Measurements from ENCODE around the gene LHX1. TPM values are rescaled to one million over a fixed set of nuclear protein-coding genes. Genes with fewer than 3 reads are reported as not detected.
A peak's percentile ranks its signal among the peaks of the same experiment; 100 is the strongest.

Gene LHX1
- total RNA-seq, 4 donors from 2014 or later: not detected

DNA sequence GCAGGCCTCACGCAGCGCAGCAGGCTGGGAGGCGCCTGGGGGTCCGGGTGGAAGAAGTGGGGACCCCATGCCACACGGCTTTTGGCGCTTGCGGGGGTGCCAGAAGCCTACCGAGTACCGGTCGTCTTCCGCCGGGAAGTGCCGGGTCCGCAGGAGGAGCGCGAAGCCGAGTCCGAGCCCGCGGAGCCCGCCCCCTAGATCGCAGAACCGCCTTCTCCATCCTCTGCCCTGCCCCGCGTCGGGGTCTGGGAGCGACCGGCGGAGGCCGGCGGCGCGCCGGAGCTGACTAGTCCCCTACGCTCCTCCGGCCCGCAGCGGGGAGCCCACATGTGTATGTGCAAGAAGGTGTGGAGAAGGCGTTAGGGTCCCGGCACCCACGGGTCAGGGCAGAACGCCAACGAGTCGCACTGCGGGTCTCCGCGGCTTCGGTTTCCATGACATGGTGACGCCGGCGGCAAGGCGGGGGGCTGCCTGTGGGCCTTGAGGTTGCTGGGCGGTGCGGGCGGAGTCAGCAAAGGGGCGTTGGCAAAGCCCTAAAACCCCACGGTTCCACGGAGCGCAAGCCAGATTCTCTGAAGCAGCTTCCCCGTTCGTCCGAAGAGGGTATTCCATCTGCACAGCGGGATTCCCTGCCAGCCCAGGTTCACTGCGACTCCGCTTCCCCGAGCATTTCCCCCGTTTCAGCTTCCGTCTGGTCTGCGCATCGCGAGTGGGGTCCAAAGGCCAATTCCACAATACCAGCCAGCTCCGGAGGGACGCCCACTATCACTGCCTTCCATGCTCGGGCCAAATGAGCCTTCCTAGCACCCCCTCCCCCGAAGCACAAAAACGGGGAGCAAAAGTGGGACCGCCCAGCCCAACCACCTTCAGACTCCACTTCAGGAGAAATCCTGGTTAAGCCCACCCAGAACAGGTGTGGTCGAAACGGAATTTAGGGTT is 2.3 kb upstream of the LHX1 start:
- H3K27ac ChIP-seq: no peak overlapping the region
- no peaks in the 10 kb centered on the region for H3K36me3 ChIP-seq
- H3K27me3 ChIP-seq: peaks cover 100% of the 10 kb centered on the region
- TF ChIP-seq CTCF (IDR thresholded peaks at IDR 0.05) (no peak), POLR2AphosphoS5 (IDR thresholded peaks at IDR 0.05) (no peak), POLR2A (IDR thresholded peaks at IDR 0.05) (no peak), EP300 (IDR thresholded peaks at IDR 0.05) (no peak)
- peak overlapping the region in 1 of 2 donors; percentile 23 for H3K4me3 ChIP-seq
- H3K4me1 ChIP-seq: peaks cover 2 to 89% (median 63%) of the 10 kb centered on the region in 3 donors
- WGBS, 2 donors (ENCODE audit: low coverage in 1 of 2): 0% methylated on average over 1 of the region's 79 CpGs; no CpG with 5 or more reads in 1 of the 2 donors
- ATAC-seq: no peak
- H3K9me3 ChIP-seq: no peaks in the 10 kb centered on the region

GRCh38 chr17:36935671-36936454 is 1.4 kb upstream of the LHX1 start:
- Histone ChIP-seq H3K27me3 (peaks cover 100% of the 10 kb centered on the region), H3K27ac (no peak overlapping the region), H3K4me1 (peaks cover 2 to 97% (median 63%) of the 10 kb centered on the region in 3 donors), H3K4me3 (peak overlapping the region in 1 of 2 donors; percentile 28), H3K9me3 (no peaks in the 10 kb centered on the region), H3K36me3 (no peaks in the 10 kb centered on the region)
- TF ChIP-seq EP300 (IDR thresholded peaks at IDR 0.05) (no peak), POLR2A (IDR thresholded peaks at IDR 0.05) (no peak), POLR2AphosphoS5 (IDR thresholded peaks at IDR 0.05) (no peak), CTCF (IDR thresholded peaks at IDR 0.05) (no peak)
- WGBS, 2 donors (ENCODE audit: low coverage in 1 of 2): 3 to 7% methylated on average over 11 to 13 of the region's 49 CpGs
- no peak for ATAC-seq

DNA sequence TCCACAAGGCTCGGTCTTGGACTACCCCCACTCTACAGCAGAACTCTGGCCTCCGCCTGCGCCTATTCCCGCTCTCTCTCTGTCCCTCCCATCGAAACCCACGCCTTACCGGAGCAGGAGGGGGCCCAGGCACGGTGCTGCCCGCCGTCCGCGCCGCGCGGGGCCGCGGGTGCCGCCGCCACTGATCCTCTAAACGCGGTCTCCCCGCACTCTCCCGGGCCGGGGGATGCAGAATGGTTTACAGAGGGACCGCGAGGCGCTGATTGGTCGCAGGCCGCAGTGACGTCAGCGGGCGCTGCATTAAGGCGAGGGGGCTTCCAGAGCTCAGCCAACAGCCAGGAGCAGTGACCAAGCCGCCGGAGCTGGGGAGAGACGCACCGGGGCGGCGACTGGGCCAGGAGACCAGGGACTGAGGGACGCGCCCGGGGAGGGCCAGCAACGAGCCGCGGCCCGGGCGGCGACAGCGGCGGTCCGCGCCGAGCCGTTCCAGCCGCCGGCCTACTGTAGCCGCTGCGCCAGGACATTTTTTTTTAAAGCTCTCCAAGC is 747 bp upstream of the LHX1 start:
- 0% methylated on average over 2 to 4 of the region's 58 CpGs for WGBS, 2 donors (ENCODE audit: low coverage in 1 of 2)
- no peak overlapping the region for H3K27ac ChIP-seq
- peak overlapping the region in 1 of 2 donors; percentile 28 for H3K4me3 ChIP-seq
- no peak for TF ChIP-seq CTCF (IDR thresholded peaks at IDR 0.05)
- TF ChIP-seq POLR2AphosphoS5 (IDR thresholded peaks at IDR 0.05): no peak
- TF ChIP-seq POLR2A (IDR thresholded peaks at IDR 0.05): no peak
- TF ChIP-seq EP300 (IDR thresholded peaks at IDR 0.05): no peak
- peaks cover 2 to 91% (median 63%) of the 10 kb centered on the region in 3 donors for H3K4me1 ChIP-seq
- H3K9me3 ChIP-seq: no peaks in the 10 kb centered on the region
- no peak for ATAC-seq
- H3K36me3 ChIP-seq: no peaks in the 10 kb centered on the region
- H3K27me3 ChIP-seq: peaks cover 100% of the 10 kb centered on the region

DNA sequence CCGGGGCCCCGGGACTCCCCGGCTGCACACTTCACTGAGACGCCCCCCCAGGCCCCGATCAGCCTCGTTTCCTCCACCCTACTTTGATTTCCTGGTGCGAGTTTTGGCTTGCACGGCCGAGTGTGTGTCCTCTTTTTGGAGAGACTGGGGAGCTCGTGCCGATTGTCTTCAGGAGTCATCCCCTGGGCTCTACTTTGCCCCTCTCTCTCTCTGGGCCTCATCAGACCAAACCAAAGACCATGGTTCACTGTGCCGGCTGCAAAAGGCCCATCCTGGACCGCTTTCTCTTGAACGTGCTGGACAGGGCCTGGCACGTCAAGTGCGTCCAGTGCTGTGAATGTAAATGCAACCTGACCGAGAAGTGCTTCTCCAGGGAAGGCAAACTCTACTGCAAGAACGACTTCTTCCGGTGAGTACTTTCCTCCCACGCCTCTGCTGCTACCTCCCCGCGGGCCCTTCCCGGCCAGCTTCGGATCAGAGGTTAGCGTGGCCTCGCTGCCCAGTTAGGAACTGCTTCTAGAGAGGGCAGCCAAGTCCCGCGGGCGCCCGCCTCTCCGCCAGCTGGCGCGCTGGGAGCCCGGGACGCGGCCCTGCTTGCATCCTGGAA is 787 bp downstream of the LHX1 start:
- no peak for ATAC-seq
- H3K27me3 ChIP-seq: peaks cover 100% of the 10 kb centered on the region
- no peaks in the 10 kb centered on the region for H3K36me3 ChIP-seq
- H3K9me3 ChIP-seq: no peaks in the 10 kb centered on the region
- H3K4me1 ChIP-seq: peaks cover 0 to 91% (median 61%) of the 10 kb centered on the region in 3 donors
- H3K4me3 ChIP-seq: peak overlapping the region in 1 of 2 donors; percentile 28
- no peak overlapping the region for H3K27ac ChIP-seq
- WGBS, 2 donors (ENCODE audit: low coverage in 1 of 2): 7% methylated on average over 11 to 23 of the region's 36 CpGs
- no peak for TF ChIP-seq POLR2AphosphoS5 (IDR thresholded peaks at IDR 0.05)
- no peak for TF ChIP-seq EP300 (IDR thresholded peaks at IDR 0.05)
- TF ChIP-seq CTCF (IDR thresholded peaks at IDR 0.05): no peak
- no peak for TF ChIP-seq POLR2A (IDR thresholded peaks at IDR 0.05)
